Muscle layer of duodenum (tissue), 2 donors: ENCODE results near the gene YTHDF2.

Experiments
- H3K27ac ChIP-seq: one replicate; pipeline ENCODE4 v1.7.0; 2013; ENCODE audit warnings: mild to moderate bottlenecking, low read length
- H3K27me3 ChIP-seq: one replicate; pipeline ENCODE4 v1.7.0; 2013; ENCODE audit warnings: low read depth, mild to moderate bottlenecking, control low read depth, low read length
- H3K36me3 ChIP-seq, 2 donors: one replicate each; pipeline ENCODE4 v1.7.0; 2013; ENCODE audit warnings: low read length in 2 of 2, control low read depth in 1 of 2, mild to moderate bottlenecking in 1 of 2; ENCODE audit not compliant: insufficient read depth in 2 of 2, control insufficient read depth in 1 of 2
- H3K4me1 ChIP-seq, 2 donors: one replicate each; pipeline ENCODE4 v1.7.0; 2013; ENCODE audit warnings: low read length in 2 of 2, mild to moderate bottlenecking in 2 of 2, control low read depth in 1 of 2, moderate library complexity in 1 of 2; ENCODE audit not compliant: insufficient read depth in 2 of 2, control insufficient read depth in 1 of 2
- H3K4me3 ChIP-seq, 2 donors: one replicate each; pipeline ENCODE4 v1.7.0; 2013; ENCODE audit warnings: low read length in 2 of 2, low read depth in 1 of 2, mild to moderate bottlenecking in 1 of 2
- H3K9me3 ChIP-seq, 2 donors: one replicate each; pipeline ENCODE4 v1.7.0; 2013; ENCODE audit warnings: low read length in 2 of 2, control low read depth in 1 of 2, mild to moderate bottlenecking in 1 of 2; ENCODE audit not compliant: control insufficient read depth in 1 of 2
- donor health status: healthy.

YTHDF2 gene

GRCh38 chr1:28803662-28804061, 66.9 kb downstream of the YTHDF2 start:
- Histone ChIP-seq H3K9me3 (no peaks in the 10 kb centered on the region), H3K27me3 (no peaks in the 10 kb centered on the region)

GRCh38 chr1:28804071-28804470, 67.3 kb downstream of the YTHDF2 start:
- Histone ChIP-seq H3K4me1 (no peaks in the 10 kb centered on the region), H3K9me3 (no peaks in the 10 kb centered on the region), H3K27ac (no peak overlapping the region), H3K36me3 (no peaks in the 10 kb centered on the region), H3K4me3 (no peak overlapping the region), H3K27me3 (no peaks in the 10 kb centered on the region)

More at GRCh38 chr1:28803662-28804061, 66.9 kb downstream of the YTHDF2 start:
- Histone ChIP-seq H3K4me3 (no peak overlapping the region), H3K4me1 (no peaks in the 10 kb centered on the region), H3K36me3 (no peaks in the 10 kb centered on the region), H3K27ac (no peak overlapping the region)

- Histone ChIP-seq H3K4me3 (no peak overlapping the region), H3K27me3 (peaks cover 14% of the 10 kb centered on the region), H3K4me1 (no peaks in the 10 kb centered on the region), H3K9me3 (no peaks in the 10 kb centered on the region), H3K27ac (no peak overlapping the region), H3K36me3 (no peaks in the 10 kb centered on the region)
Observed at GRCh38 chr1:28807046-28807445, 70.3 kb downstream of the YTHDF2 start.

GRCh38 chr1:28807986-28808385, 71.2 kb downstream of the YTHDF2 start:
- Histone ChIP-seq H3K4me3 (no peak overlapping the region), H3K27ac (no peak overlapping the region), H3K9me3 (no peaks in the 10 kb centered on the region), H3K27me3 (peaks cover 21% of the 10 kb centered on the region), H3K36me3 (no peaks in the 10 kb centered on the region), H3K4me1 (peaks cover 0 to 6% of the 10 kb centered on the region in 2 donors)

- Histone ChIP-seq H3K27ac (no peak overlapping the region), H3K27me3 (peaks cover 34% of the 10 kb centered on the region), H3K4me1 (peaks cover 0 to 6% of the 10 kb centered on the region in 2 donors), H3K9me3 (no peaks in the 10 kb centered on the region), H3K36me3 (no peaks in the 10 kb centered on the region), H3K4me3 (no peak overlapping the region)
Observed at GRCh38 chr1:28811369-28811765, 74.6 kb downstream of the YTHDF2 start.

GRCh38 chr1:28811766-28812668, 75.3 kb downstream of the YTHDF2 start, which contains the start of gene OPRD1:
TSS of gene OPRD1 (plus strand) at chr1:28812170. CDS start at chr1:28812384, 214 bp downstream.
- peaks cover 0 to 6% of the 10 kb centered on the region in 2 donors for H3K4me1 ChIP-seq
- no peak within 1 kb of the TSS for H3K27ac ChIP-seq
- no peaks in the 10 kb centered on the region for H3K9me3 ChIP-seq
- peaks cover 34% of the 10 kb centered on the region for H3K27me3 ChIP-seq
- no peaks in the 10 kb centered on the region for H3K36me3 ChIP-seq
- no peak within 1 kb of the TSS for H3K4me3 ChIP-seq

- no peak overlapping the region for H3K4me3 ChIP-seq
- no peak overlapping the region for H3K27ac ChIP-seq
Observed at GRCh38 chr1:28812669-28813468, 76.1 kb downstream of the YTHDF2 start.

GRCh38 chr1:28813931-28814465, 77.3 kb downstream of the YTHDF2 start:
- Histone ChIP-seq H3K27me3 (peaks cover 34% of the 10 kb centered on the region), H3K4me3 (no peak overlapping the region), H3K36me3 (no peaks in the 10 kb centered on the region), H3K27ac (no peak overlapping the region), H3K9me3 (no peaks in the 10 kb centered on the region), H3K4me1 (peaks cover 0 to 6% of the 10 kb centered on the region in 2 donors)

More at GRCh38 chr1:28812669-28813468, 76.1 kb downstream of the YTHDF2 start:
- H3K9me3 ChIP-seq, result no peaks in the 10 kb centered on the region
- H3K27me3 ChIP-seq, result peaks cover 34% of the 10 kb centered on the region
- peaks cover 0 to 6% of the 10 kb centered on the region in 2 donors for H3K4me1 ChIP-seq
- no peaks in the 10 kb centered on the region for H3K36me3 ChIP-seq

GRCh38 chr1:28815533-28816185, 78.9 kb downstream of the YTHDF2 start:
- Histone ChIP-seq H3K36me3 (no peaks in the 10 kb centered on the region), H3K27ac (no peak overlapping the region), H3K9me3 (no peaks in the 10 kb centered on the region), H3K4me1 (peaks cover 0 to 6% of the 10 kb centered on the region in 2 donors), H3K27me3 (peaks cover 31% of the 10 kb centered on the region), H3K4me3 (no peak overlapping the region)

GRCh38 chr1:28817133-28817532, 80.4 kb downstream of the YTHDF2 start:
- H3K9me3 ChIP-seq, result no peaks in the 10 kb centered on the region
- H3K27ac ChIP-seq, result no peak overlapping the region
- no peaks in the 10 kb centered on the region for H3K36me3 ChIP-seq
- peaks cover 0 to 6% of the 10 kb centered on the region in 2 donors for H3K4me1 ChIP-seq
- no peak overlapping the region for H3K4me3 ChIP-seq
- peaks cover 20% of the 10 kb centered on the region for H3K27me3 ChIP-seq
